Mesenchymal stem cell (in vitro differentiated cells and primary cell): ENCODE measurements around the gene BRSK2.

Experiments
- DNase-seq: peaks from one replicate; pipeline ENCODE4 v3.0.0-alpha.2; 2013
- H2AFZ ChIP-seq: one replicate; pipeline ENCODE4 v1.6.1; 2013; ENCODE audit warnings: low read depth, mild to moderate bottlenecking, control low read depth, inconsistent platforms, low read length, moderate library complexity
- H2AK5ac ChIP-seq: 2 replicates; pipeline ENCODE4 v1.6.1; 2013; ENCODE audit warnings: low read length, moderate library complexity, mild to moderate bottlenecking, inconsistent platforms; ENCODE audit not compliant: severe bottlenecking
- H2BK120ac ChIP-seq: one replicate; pipeline ENCODE4 v1.6.1; 2013; ENCODE audit warnings: low read depth, mild to moderate bottlenecking, inconsistent platforms, low read length, moderate library complexity
- H2BK12ac ChIP-seq, 2 experiments: one replicate each; pipeline ENCODE4 v1.6.1; 2013; ENCODE audit warnings: inconsistent platforms in 2 of 2, low read length in 2 of 2, mild to moderate bottlenecking in 2 of 2, moderate library complexity in 2 of 2, control low read depth in 1 of 2
- H2BK15ac ChIP-seq: one replicate; pipeline ENCODE4 v1.6.1; 2013; ENCODE audit warnings: mild to moderate bottlenecking, low read depth, inconsistent platforms; ENCODE audit not compliant: poor library complexity, severe bottlenecking
- H2BK5ac ChIP-seq: 2 replicates; pipeline ENCODE4 v1.6.1; 2013; ENCODE audit warnings: low read depth, mild to moderate bottlenecking, low read length, control low read depth, inconsistent platforms; ENCODE audit not compliant: poor library complexity, severe bottlenecking
- H3K14ac ChIP-seq, 2 experiments: one replicate each; pipeline ENCODE4 v1.6.1; 2013; ENCODE audit warnings: inconsistent platforms in 2 of 2, low read length in 2 of 2, control low read depth in 1 of 2, mild to moderate bottlenecking in 1 of 2, moderate library complexity in 1 of 2
- H3K18ac ChIP-seq, 2 experiments: one replicate each; pipeline ENCODE4 v1.6.1; 2013; ENCODE audit warnings: inconsistent platforms in 2 of 2, low read length in 2 of 2, control low read depth in 1 of 2, low read depth in 1 of 2, mild to moderate bottlenecking in 1 of 2
- H3K23ac ChIP-seq, 2 experiments: one replicate each; pipeline ENCODE4 v1.6.1; 2013; ENCODE audit warnings: inconsistent platforms in 2 of 2, low read length in 2 of 2, mild to moderate bottlenecking in 2 of 2, moderate library complexity in 2 of 2, control low read depth in 1 of 2
- H3K27ac ChIP-seq: 2 replicates; pipeline ENCODE4 v1.5.1; 2013; ENCODE audit warnings: mild to moderate bottlenecking, moderate library complexity, low read length, control low read depth, inconsistent platforms; ENCODE audit not compliant: poor library complexity, severe bottlenecking
- H3K27me3 ChIP-seq, 2 experiments: 2 replicates each; pipeline versions ENCODE4 v1.6.1 to v1.7.0; 2013; ENCODE audit warnings: low read length in 2 of 2, mild to moderate bottlenecking in 2 of 2, moderate library complexity in 2 of 2, control low read depth in 1 of 2, inconsistent platforms in 1 of 2; ENCODE audit not compliant: control insufficient read depth in 1 of 2, insufficient read depth in 1 of 2
- H3K36me3 ChIP-seq, 2 experiments: 2 replicates each; pipeline versions ENCODE4 v1.6.1 to v1.7.0; 2013; ENCODE audit warnings: low read length in 2 of 2, control low read depth in 1 of 2, inconsistent platforms in 1 of 2, low read depth in 1 of 2, mild to moderate bottlenecking in 1 of 2; ENCODE audit not compliant: insufficient read depth in 2 of 2, control insufficient read depth in 1 of 2
- H3K4ac ChIP-seq, 2 experiments: one replicate each; pipeline ENCODE4 v1.6.1; 2013; ENCODE audit warnings: inconsistent platforms in 2 of 2, low read length in 2 of 2, mild to moderate bottlenecking in 2 of 2, moderate library complexity in 2 of 2, control low read depth in 1 of 2, low read depth in 1 of 2
- H3K4me1 ChIP-seq: 2 replicates; pipeline ENCODE4 v1.6.1; 2013; ENCODE audit warnings: low read depth, low read length, control low read depth; ENCODE audit not compliant: control insufficient read depth, insufficient read depth
- H3K4me2 ChIP-seq: 2 replicates; pipeline ENCODE4 v1.6.1; 2013; ENCODE audit warnings: low read length, mild to moderate bottlenecking, inconsistent platforms; ENCODE audit not compliant: poor library complexity, severe bottlenecking
- H3K4me3 ChIP-seq, 2 experiments: 2 replicates each; pipeline versions ENCODE4 v1.5.1 to v1.7.0; 2013; ENCODE audit warnings: low read length in 2 of 2, mild to moderate bottlenecking in 2 of 2, control low read depth in 1 of 2, low read depth in 1 of 2; ENCODE audit not compliant: insufficient read depth in 1 of 2
- H3K79me1 ChIP-seq: replicated peaks from 2 replicates; pipeline ENCODE4 v1.6.1; 2013; ENCODE audit warnings: mild to moderate bottlenecking, control low read depth, low read length, inconsistent platforms; ENCODE audit not compliant: poor library complexity, severe bottlenecking
- H3K9ac ChIP-seq: 2 replicates; pipeline ENCODE4 v1.7.0; 2013; ENCODE audit warnings: mild to moderate bottlenecking, low read length, moderate library complexity
- H3K9me3 ChIP-seq: 2 replicates; pipeline ENCODE4 v1.7.0; 2013; ENCODE audit warnings: mild to moderate bottlenecking, low read length; ENCODE audit not compliant: control insufficient read depth
- H4K8ac ChIP-seq: one replicate; pipeline ENCODE4 v1.6.1; 2013; ENCODE audit warnings: inconsistent platforms, mild to moderate bottlenecking, low read length, moderate library complexity
- H4K91ac ChIP-seq: one replicate; pipeline ENCODE4 v1.6.1; 2013; ENCODE audit warnings: mild to moderate bottlenecking, low read length, inconsistent platforms
- WGBS: methylation state at CpG from one replicate; pipeline ENCODE4 v1.1.7; 2013; ENCODE audit warnings: mixed read lengths; 5-methylcytosine and 5-hydroxymethylcytosine counted together

Gene BRSK2

GRCh38 chr11:1491379-1491778 is 101.6 kb downstream of the BRSK2 start:
- H2BK15ac ChIP-seq: no peak overlapping the region
- no peak overlapping the region for H2BK5ac ChIP-seq
- 94% methylated on average over 12 of the region's 12 CpGs for WGBS
- H2AFZ ChIP-seq: no peak overlapping the region
- H3K23ac ChIP-seq: no peak overlapping the region
- peaks cover 0 to 15% of the 10 kb centered on the region in 2 experiments for H3K36me3 ChIP-seq
- H4K91ac ChIP-seq: no peak overlapping the region
- no peak for DNase-seq
- no peaks in the 10 kb centered on the region for H3K9me3 ChIP-seq
- H3K4me1 ChIP-seq: peaks cover 23% of the 10 kb centered on the region
- no peak overlapping the region for H3K9ac ChIP-seq
- no peak overlapping the region for H2BK120ac ChIP-seq
- H3K27me3 ChIP-seq: no peaks in the 10 kb centered on the region
- no peak overlapping the region for H3K4ac ChIP-seq
- H3K18ac ChIP-seq: no peak overlapping the region
- no peak overlapping the region for H2BK12ac ChIP-seq
- no peak overlapping the region for H3K4me3 ChIP-seq
- peaks cover 58% of the 10 kb centered on the region for H3K79me1 ChIP-seq
- H3K14ac ChIP-seq: no peak overlapping the region
- H2AK5ac ChIP-seq: no peak overlapping the region
- no peak overlapping the region for H3K27ac ChIP-seq
- H3K4me2 ChIP-seq: no peak overlapping the region
- H4K8ac ChIP-seq: no peak overlapping the region

GRCh38 chr11:1493650-1494244 is 104.0 kb downstream of the BRSK2 start:
- H3K4ac ChIP-seq: no peak overlapping the region
- WGBS: no CpG with 5 or more reads among the region's 3 CpGs

GRCh38 chr11:1494650-1495049 is 104.9 kb downstream of the BRSK2 start:
- Histone ChIP-seq H3K4me2 (no peak overlapping the region), H3K79me1 (peaks cover 52% of the 10 kb centered on the region), H3K4ac (no peak overlapping the region), H3K27ac (no peak overlapping the region), H3K18ac (no peak overlapping the region), H2BK15ac (no peak overlapping the region), H3K4me1 (peaks cover 5% of the 10 kb centered on the region), H3K14ac (no peak overlapping the region), H3K36me3 (peaks cover 6 to 9% of the 10 kb centered on the region in 2 experiments), H3K27me3 (no peaks in the 10 kb centered on the region), H2AK5ac (no peak overlapping the region), H4K91ac (no peak overlapping the region), H2AFZ (no peak overlapping the region), H4K8ac (no peak overlapping the region), H3K9ac (no peak overlapping the region), H2BK12ac (no peak overlapping the region), H2BK120ac (no peak overlapping the region), H3K23ac (no peak overlapping the region), H3K4me3 (no peak overlapping the region), H2BK5ac (no peak overlapping the region), H3K9me3 (no peaks in the 10 kb centered on the region)
- 100% methylated on average over 3 of the region's 3 CpGs for WGBS
- no peak for DNase-seq

More at GRCh38 chr11:1493650-1494244, 104.0 kb downstream of the BRSK2 start:
- Histone ChIP-seq H2AK5ac (no peak overlapping the region), H3K4me1 (peaks cover 7% of the 10 kb centered on the region), H3K36me3 (peaks cover 0 to 2% of the 10 kb centered on the region in 2 experiments), H3K9me3 (no peaks in the 10 kb centered on the region), H2AFZ (no peak overlapping the region), H4K8ac (no peak overlapping the region), H4K91ac (no peak overlapping the region), H3K4me3 (no peak overlapping the region), H2BK120ac (no peak overlapping the region), H3K9ac (no peak overlapping the region), H3K23ac (no peak overlapping the region), H2BK12ac (no peak overlapping the region), H2BK15ac (no peak overlapping the region), H3K18ac (no peak overlapping the region), H3K14ac (no peak overlapping the region), H3K79me1 (peaks cover 52% of the 10 kb centered on the region), H3K27ac (no peak overlapping the region), H2BK5ac (no peak overlapping the region), H3K27me3 (no peaks in the 10 kb centered on the region), H3K4me2 (no peak overlapping the region)
- no peak for DNase-seq

- Histone ChIP-seq H3K27me3 (no peaks in the 10 kb centered on the region), H3K79me1 (peaks cover 51% of the 10 kb centered on the region), H2BK120ac (no peak overlapping the region), H3K23ac (no peak overlapping the region), H4K8ac (no peak overlapping the region), H3K4ac (no peak overlapping the region), H2AK5ac (no peak overlapping the region), H3K14ac (no peak overlapping the region), H2BK12ac (no peak overlapping the region), H3K9me3 (no peaks in the 10 kb centered on the region), H3K36me3 (peaks cover 11 to 22% of the 10 kb centered on the region in 2 experiments), H4K91ac (no peak overlapping the region), H3K9ac (no peak overlapping the region), H2BK15ac (no peak overlapping the region), H3K4me2 (no peak overlapping the region), H3K4me1 (peaks cover 1% of the 10 kb centered on the region), H2AFZ (no peak overlapping the region), H3K18ac (no peak overlapping the region), H3K4me3 (no peak overlapping the region), H2BK5ac (no peak overlapping the region), H3K27ac (no peak overlapping the region)
- 92% methylated on average over 9 of the region's 9 CpGs for WGBS
- no peak for DNase-seq
Measured at GRCh38 chr11:1496091-1496760, 106.5 kb downstream of the BRSK2 start.
